Upper lobe of right lung (tissue), 1 donor: ENCODE measurements around the gene MACIR. TPM values are rescaled to one million over a fixed set of nuclear protein-coding genes. Genes with fewer than 3 reads are reported as not detected.

Experiments
- ATAC-seq: fragments of 200-7000 bp; cut with Tn5 transposase; one replicate; pipeline ENCODE4 v1.9.1; 2020; ENCODE audit warnings: mild to moderate bottlenecking, moderate library complexity
- DNase-seq: peaks from one replicate; pipeline ENCODE4 v3.0.0-alpha.2; 2020
- H3K27ac ChIP-seq: fragments of 200-600 bp; one replicate; pipeline ENCODE4 v1.8.0; 2022
- H3K27me3 ChIP-seq: fragments of 200-600 bp; one replicate; pipeline ENCODE4 v1.8.0; 2022; ENCODE audit warnings: mild to moderate bottlenecking
- H3K36me3 ChIP-seq: fragments of 200-600 bp; one replicate; pipeline ENCODE4 v1.8.0; 2022
- H3K4me1 ChIP-seq: fragments of 200-600 bp; one replicate; pipeline ENCODE4 v1.8.0; 2022
- H3K4me3 ChIP-seq: fragments of 200-600 bp; one replicate; pipeline ENCODE4 v1.8.0; 2022; ENCODE audit warnings: mild to moderate bottlenecking
- H3K9me3 ChIP-seq: fragments of 200-600 bp; one replicate; pipeline ENCODE4 v1.8.0; 2022
- intact Hi-C: fragments of 100-400 bp; cut with DNase I; formaldehyde crosslinking; loops from one replicate; pipeline ENCODE4 v1.11.0; 2022
- total RNA-seq: library from RNA; stranded (reverse); fragmentation: NEBNext Ultra II Directional; extraction: Animal tissue kit (Norgen Biotek cat#: 25700); gene quantifications from one replicate; pipeline ENCODE4 v1.2.1, GENCODE V29; 2021
- TF ChIP-seq, protein P1 (sequence below): fragments of 200-600 bp; IDR thresholded peaks from one replicate; pipeline ENCODE4 v1.8.0; 2022; ENCODE audit warnings: antibody characterized with exemption
- donor health status: DM: no; HTN: yes; CAD: no; lungs with severe emphysema.

MACIR gene
- total RNA-seq, 1 donor from 2014 or later = 4.2 TPM

DNA sequence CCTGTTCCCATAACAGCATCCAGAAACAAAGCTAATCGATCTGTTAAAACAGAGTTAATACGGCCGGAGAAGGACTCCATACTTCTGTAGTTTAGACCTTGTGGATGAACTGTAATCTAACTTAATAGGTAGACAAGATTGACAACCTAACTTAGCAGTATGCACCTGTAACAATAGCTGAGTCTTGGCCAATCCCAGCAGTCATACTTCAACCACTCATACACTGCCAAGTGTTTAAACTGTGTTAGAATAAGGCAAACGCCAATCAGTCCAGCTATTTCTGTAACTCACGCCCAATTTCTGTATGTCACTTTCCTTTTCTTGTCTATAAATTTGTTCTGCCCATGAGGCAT is 33.7 kb upstream of the MACIR start:
- H3K27me3 ChIP-seq = no peaks in the 10 kb centered on the region
- H3K4me1 ChIP-seq = no peaks in the 10 kb centered on the region
- no peak overlapping the region for H3K4me3 ChIP-seq
- no peak for DNase-seq
- H3K27ac ChIP-seq = no peak overlapping the region
- TF ChIP-seq, protein P1, sequence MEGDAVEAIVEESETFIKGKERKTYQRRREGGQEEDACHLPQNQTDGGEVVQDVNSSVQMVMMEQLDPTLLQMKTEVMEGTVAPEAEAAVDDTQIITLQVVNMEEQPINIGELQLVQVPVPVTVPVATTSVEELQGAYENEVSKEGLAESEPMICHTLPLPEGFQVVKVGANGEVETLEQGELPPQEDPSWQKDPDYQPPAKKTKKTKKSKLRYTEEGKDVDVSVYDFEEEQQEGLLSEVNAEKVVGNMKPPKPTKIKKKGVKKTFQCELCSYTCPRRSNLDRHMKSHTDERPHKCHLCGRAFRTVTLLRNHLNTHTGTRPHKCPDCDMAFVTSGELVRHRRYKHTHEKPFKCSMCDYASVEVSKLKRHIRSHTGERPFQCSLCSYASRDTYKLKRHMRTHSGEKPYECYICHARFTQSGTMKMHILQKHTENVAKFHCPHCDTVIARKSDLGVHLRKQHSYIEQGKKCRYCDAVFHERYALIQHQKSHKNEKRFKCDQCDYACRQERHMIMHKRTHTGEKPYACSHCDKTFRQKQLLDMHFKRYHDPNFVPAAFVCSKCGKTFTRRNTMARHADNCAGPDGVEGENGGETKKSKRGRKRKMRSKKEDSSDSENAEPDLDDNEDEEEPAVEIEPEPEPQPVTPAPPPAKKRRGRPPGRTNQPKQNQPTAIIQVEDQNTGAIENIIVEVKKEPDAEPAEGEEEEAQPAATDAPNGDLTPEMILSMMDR = no peak
- no peaks in the 10 kb centered on the region for H3K9me3 ChIP-seq
- peak; percentile 18 for ATAC-seq
- intact Hi-C loops = no loop called here
- H3K36me3 ChIP-seq = no peaks in the 10 kb centered on the region

DNA sequence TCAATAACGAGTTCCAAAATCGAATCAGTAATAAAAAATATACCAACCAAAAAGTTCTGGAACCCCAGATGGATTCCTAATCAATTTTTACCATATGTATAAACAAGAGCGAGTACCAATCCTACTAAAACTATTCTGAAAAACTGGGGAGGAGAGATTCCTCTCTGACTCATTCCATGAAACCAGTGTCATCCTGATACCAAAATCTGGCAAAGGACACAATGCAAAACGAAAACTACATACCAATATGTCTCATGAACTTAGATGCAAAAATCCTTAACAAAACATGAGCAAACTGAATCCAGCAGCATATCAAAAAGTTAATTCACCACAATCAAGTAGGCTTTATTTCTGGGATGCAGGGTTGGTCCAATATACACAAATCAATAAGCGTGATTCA is 30.5 kb upstream of the MACIR start:
- ATAC-seq = no peak
- TF ChIP-seq, protein P1 = no peak

DNA sequence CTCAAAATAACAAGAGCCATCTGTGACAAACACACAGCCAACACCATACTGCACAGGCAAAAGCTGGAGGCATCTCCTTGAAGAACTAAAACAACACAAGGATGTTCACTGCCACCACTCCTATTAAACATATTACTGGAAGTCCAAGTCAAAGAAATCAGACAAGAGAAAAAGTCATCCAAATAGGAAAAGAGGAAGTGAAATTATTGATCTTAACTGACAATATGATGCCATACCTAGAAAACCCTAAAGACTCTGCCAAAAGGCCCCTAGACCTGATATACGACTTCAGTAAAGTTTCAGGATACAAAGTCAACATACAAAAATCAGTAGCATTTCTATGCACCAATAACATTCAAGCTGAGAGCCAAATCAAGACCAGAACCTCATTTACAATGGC is 30.0 kb upstream of the MACIR start:
- intact Hi-C loops = no loop called here
- TF ChIP-seq, protein P1 = no peak
- no peak overlapping the region for H3K27ac ChIP-seq
- H3K4me1 ChIP-seq = no peaks in the 10 kb centered on the region
- H3K9me3 ChIP-seq = no peaks in the 10 kb centered on the region
- DNase-seq (no peak), ATAC-seq (no peak)
- H3K4me3 ChIP-seq = no peak overlapping the region
- H3K36me3 ChIP-seq = no peaks in the 10 kb centered on the region
- H3K27me3 ChIP-seq = no peaks in the 10 kb centered on the region

More for the DNA sequence above, 30.5 kb upstream of the MACIR start:
- intact Hi-C loops = no loop called here
- H3K4me1 ChIP-seq = no peaks in the 10 kb centered on the region
- no peaks in the 10 kb centered on the region for H3K9me3 ChIP-seq
- no peak overlapping the region for H3K27ac ChIP-seq
- H3K4me3 ChIP-seq = no peak overlapping the region
- no peaks in the 10 kb centered on the region for H3K36me3 ChIP-seq
- no peak for DNase-seq
- no peaks in the 10 kb centered on the region for H3K27me3 ChIP-seq

DNA sequence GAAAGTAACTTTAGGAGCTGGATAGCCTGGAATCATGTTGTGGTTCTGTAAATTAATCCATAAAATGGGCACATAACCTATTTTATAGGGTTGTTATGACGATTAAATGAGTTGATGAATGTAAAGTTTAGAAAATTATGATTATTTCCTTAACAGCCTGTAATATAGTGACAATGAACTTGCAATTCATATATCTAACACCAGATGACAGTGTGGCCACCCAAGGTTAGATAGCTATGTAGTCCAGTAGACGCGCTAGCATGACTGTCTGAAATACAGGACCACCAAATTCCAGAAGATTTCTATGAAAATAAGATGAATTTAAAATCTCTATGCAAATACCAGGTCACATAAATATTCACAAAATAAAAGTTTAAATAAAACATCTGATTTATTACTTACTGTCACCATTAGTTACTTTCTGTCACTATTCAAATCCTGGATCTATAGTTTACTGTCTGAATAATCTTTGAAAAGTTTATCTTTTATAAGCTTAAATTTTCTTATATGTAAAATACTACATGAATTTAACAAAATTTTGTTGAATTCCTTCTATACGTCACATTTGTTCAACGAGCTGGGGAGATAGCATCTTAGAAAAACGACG is 26.1 kb upstream of the MACIR start:
- TF ChIP-seq, protein P1 = peak; percentile 91
- H3K27me3 ChIP-seq = no peaks in the 10 kb centered on the region
- no peaks in the 10 kb centered on the region for H3K9me3 ChIP-seq
- no peak overlapping the region for H3K27ac ChIP-seq
- H3K36me3 ChIP-seq = no peaks in the 10 kb centered on the region
- peak; percentile 90 for ATAC-seq
- H3K4me3 ChIP-seq = no peak overlapping the region
- intact Hi-C loops = loop anchor here (5.0 kb wide), 1 partner anchor 245 kb away; no protein-coding TSS in a partner anchor
- no peaks in the 10 kb centered on the region for H3K4me1 ChIP-seq
- no peak for DNase-seq

DNA sequence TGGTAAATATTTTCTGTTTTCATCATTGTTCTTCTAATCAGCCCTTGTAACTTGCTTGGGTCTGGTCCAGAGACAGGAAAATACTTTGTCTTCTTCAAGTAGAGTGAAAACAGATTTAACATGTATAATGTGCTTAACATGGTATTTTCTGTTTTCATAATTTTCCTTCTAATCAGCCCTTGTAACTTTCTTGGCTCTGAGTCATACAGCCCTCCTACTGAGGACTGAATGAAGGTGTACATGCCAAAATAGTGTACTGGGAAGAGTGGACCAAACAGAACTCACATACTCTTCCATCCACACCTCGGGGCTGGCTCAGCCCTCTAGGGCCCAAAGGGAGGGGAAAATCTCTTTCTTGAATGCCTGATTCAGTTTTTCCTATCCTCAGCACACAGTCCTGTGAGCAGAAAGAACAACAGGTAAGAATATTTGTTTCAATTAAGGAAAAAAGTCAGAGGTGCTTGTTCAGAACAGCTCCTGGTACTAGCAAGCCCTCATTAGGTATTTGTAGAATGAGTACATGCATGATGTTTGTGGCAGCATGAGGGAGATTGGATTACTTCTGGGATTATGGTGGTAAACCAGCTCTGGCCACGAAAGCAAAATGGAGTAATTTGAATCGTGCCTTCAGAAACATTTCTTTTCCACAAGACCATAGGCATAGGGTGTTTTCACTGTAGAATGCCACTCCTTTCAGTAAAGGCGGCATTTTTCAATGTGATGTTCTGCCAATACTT is 24.2 kb upstream of the MACIR start:
- ATAC-seq = peak; percentile 53
- TF ChIP-seq, protein P1 = no peak

More for the DNA sequence above, 24.2 kb upstream of the MACIR start:
- Histone ChIP-seq H3K4me3 (no peak overlapping the region), H3K9me3 (no peaks in the 10 kb centered on the region), H3K4me1 (no peaks in the 10 kb centered on the region), H3K27me3 (no peaks in the 10 kb centered on the region), H3K36me3 (no peaks in the 10 kb centered on the region), H3K27ac (no peak overlapping the region)
- no peak for DNase-seq
- intact Hi-C loops = loop anchor here (5.0 kb wide), 1 partner anchor 243 kb away; no protein-coding TSS in a partner anchor
